Hepatocyte (in vitro differentiated cells): ENCODE measurements around the gene INO80D. TPM values are rescaled to one million over a fixed set of nuclear protein-coding genes. Genes with fewer than 3 reads are reported as not detected.
A peak's percentile ranks its signal among the peaks of the same experiment; 100 is the strongest.

Experiments
- DNase-seq: peaks from one replicate; pipeline ENCODE4 v3.0.0-alpha.2; 2016; ENCODE audit warnings: low spot score
- H2AFZ ChIP-seq: fragments of 200-600 bp; sonication (generic); 2 replicates; pipeline ENCODE4 v1.6.0; 2016; ENCODE audit warnings: antibody characterized with exemption, mild to moderate bottlenecking
- H3K27ac ChIP-seq: fragments of 200-600 bp; sonication (generic); 2 replicates; pipeline ENCODE4 v1.5.1; 2016; ENCODE audit warnings: mild to moderate bottlenecking
- H3K27me3 ChIP-seq: fragments of 200-600 bp; sonication (generic); 2 replicates; pipeline ENCODE4 v1.6.1; 2016
- H3K36me3 ChIP-seq: fragments of 200-600 bp; sonication (generic); replicated peaks from 2 replicates; pipeline ENCODE4 v1.5.1; 2016; ENCODE audit warnings: low read depth; ENCODE audit not compliant: insufficient read depth
- H3K4me1 ChIP-seq: fragments of 200-600 bp; sonication (generic); 2 replicates; pipeline ENCODE4 v1.5.1; 2016; ENCODE audit warnings: mild to moderate bottlenecking, moderate library complexity; ENCODE audit not compliant: insufficient read depth
- H3K4me2 ChIP-seq: fragments of 200-600 bp; sonication (generic); 2 replicates; pipeline ENCODE4 v1.6.0; 2016
- H3K4me3 ChIP-seq: fragments of 200-600 bp; sonication (generic); 2 replicates; pipeline ENCODE4 v1.5.1; 2016; ENCODE audit warnings: mild to moderate bottlenecking
- H3K79me2 ChIP-seq: fragments of 200-600 bp; sonication (generic); 2 replicates; pipeline ENCODE4 v1.6.0; 2017; ENCODE audit warnings: mild to moderate bottlenecking
- H3K9me2 ChIP-seq: fragments of 200-600 bp; sonication (generic); replicated peaks from 2 replicates; pipeline ENCODE4 v1.6.0; 2017; ENCODE audit warnings: mild to moderate bottlenecking; ENCODE audit not compliant: insufficient read depth
- H3K9me3 ChIP-seq: fragments of 200-600 bp; sonication (generic); 2 replicates; pipeline ENCODE4 v1.5.1; 2016; ENCODE audit warnings: low read depth, mild to moderate bottlenecking
- H4K20me1 ChIP-seq: fragments of 200-600 bp; sonication (generic); 2 replicates; pipeline ENCODE4 v1.6.0; 2016; ENCODE audit warnings: mild to moderate bottlenecking; ENCODE audit not compliant: insufficient read depth, poor library complexity, severe bottlenecking
- EZH2 ChIP-seq: fragments of 200-600 bp; sonication (generic); IDR thresholded peaks from 2 replicates; pipeline ENCODE4 v1.6.1; 2016; ENCODE audit warnings: antibody characterized with exemption, mild to moderate bottlenecking, borderline replicate concordance
- EZH2phosphoT487 ChIP-seq: fragments of 200-600 bp; sonication (generic); IDR thresholded peaks from one replicate; pipeline ENCODE4 v1.6.1; 2018; ENCODE audit warnings: antibody characterized with exemption, mild to moderate bottlenecking, low read depth, moderate library complexity; ENCODE audit not compliant: unreplicated experiment, severe bottlenecking
- WGBS: methylation state at CpG from one replicate; pipeline ENCODE4 v1.1.6; 2016; ENCODE audit warnings: low lambda C conversion rate; ENCODE audit errors: missing lambda C conversion rate; 5-methylcytosine and 5-hydroxymethylcytosine counted together
- polyA plus RNA-seq: library from polyadenylated mRNA; unstranded; fragments of >200 nt; fragmentation: Nextera tagmentation; extraction: Ambion mirVana; gene quantifications from 2 replicates; pipeline ENCODE4 v1.2.1, GENCODE V29; 2016
- total RNA-seq: library from RNA; depleted of rRNA; stranded (reverse); fragments of >200 nt; gene quantifications from 2 replicates; pipeline ENCODE4 v1.2.3, GENCODE V29; 2014
- TF ChIP-seq, protein P1 (sequence below): fragments of 200-600 bp; sonication (generic); IDR thresholded peaks from 2 replicates; pipeline ENCODE4 v1.5.1; 2016; ENCODE audit warnings: antibody characterized with exemption, mild to moderate bottlenecking; ENCODE audit not compliant: poor library complexity

The INO80D gene
- total and polyA plus RNA-seq, 2 experiments from 2014 or later: 6.6 to 15.0 TPM

GRCh38 chr2:206084870-206085741 is 868 bp downstream of the INO80D start:
- H3K79me2 ChIP-seq: peaks cover 84% of the 10 kb centered on the region
- no peaks in the 10 kb centered on the region for H3K9me3 ChIP-seq
- H3K27me3 ChIP-seq: no peaks in the 10 kb centered on the region
- H4K20me1 ChIP-seq: peaks cover 4% of the 10 kb centered on the region
- no peaks in the 10 kb centered on the region for H3K36me3 ChIP-seq
- peak overlapping the region; percentile 76 for H2AFZ ChIP-seq
- peak overlapping the region; percentile 98 for H3K27ac ChIP-seq
- 3% methylated on average over 12 of the region's 88 CpGs for WGBS
- TF ChIP-seq EZH2: no peak
- TF ChIP-seq, protein P1, sequence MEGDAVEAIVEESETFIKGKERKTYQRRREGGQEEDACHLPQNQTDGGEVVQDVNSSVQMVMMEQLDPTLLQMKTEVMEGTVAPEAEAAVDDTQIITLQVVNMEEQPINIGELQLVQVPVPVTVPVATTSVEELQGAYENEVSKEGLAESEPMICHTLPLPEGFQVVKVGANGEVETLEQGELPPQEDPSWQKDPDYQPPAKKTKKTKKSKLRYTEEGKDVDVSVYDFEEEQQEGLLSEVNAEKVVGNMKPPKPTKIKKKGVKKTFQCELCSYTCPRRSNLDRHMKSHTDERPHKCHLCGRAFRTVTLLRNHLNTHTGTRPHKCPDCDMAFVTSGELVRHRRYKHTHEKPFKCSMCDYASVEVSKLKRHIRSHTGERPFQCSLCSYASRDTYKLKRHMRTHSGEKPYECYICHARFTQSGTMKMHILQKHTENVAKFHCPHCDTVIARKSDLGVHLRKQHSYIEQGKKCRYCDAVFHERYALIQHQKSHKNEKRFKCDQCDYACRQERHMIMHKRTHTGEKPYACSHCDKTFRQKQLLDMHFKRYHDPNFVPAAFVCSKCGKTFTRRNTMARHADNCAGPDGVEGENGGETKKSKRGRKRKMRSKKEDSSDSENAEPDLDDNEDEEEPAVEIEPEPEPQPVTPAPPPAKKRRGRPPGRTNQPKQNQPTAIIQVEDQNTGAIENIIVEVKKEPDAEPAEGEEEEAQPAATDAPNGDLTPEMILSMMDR: no peak
- no peak for TF ChIP-seq EZH2phosphoT487
- peaks cover 6% of the 10 kb centered on the region for H3K4me1 ChIP-seq
- peak overlapping the region; percentile 83 for H3K4me2 ChIP-seq
- H3K4me3 ChIP-seq: peak overlapping the region; percentile 53
- DNase-seq: peak; percentile 69
- H3K9me2 ChIP-seq: no peaks in the 10 kb centered on the region

GRCh38 chr2:206084439-206084869 is 1.5 kb downstream of the INO80D start:
- H3K27ac ChIP-seq: peak overlapping the region; percentile 98
- DNase-seq: peak; percentile 58

GRCh38 chr2:206083602-206084438 is 2.2 kb downstream of the INO80D start:
- WGBS: 6% methylated on average over 14 of the region's 14 CpGs
- no peak for TF ChIP-seq EZH2phosphoT487
- TF ChIP-seq, protein P1: no peak
- TF ChIP-seq EZH2: no peak
- Histone ChIP-seq H3K9me2 (no peaks in the 10 kb centered on the region), H3K4me3 (peak overlapping the region; percentile 53), H3K27me3 (no peaks in the 10 kb centered on the region), H3K79me2 (peaks cover 84% of the 10 kb centered on the region), H3K4me1 (peaks cover 6% of the 10 kb centered on the region), H3K9me3 (no peaks in the 10 kb centered on the region), H4K20me1 (peaks cover 6% of the 10 kb centered on the region), H2AFZ (peak overlapping the region; percentile 70), H3K36me3 (no peaks in the 10 kb centered on the region), H3K4me2 (peak overlapping the region; percentile 83), H3K27ac (peak overlapping the region; percentile 98)
- DNase-seq: peak; percentile 34

More at GRCh38 chr2:206084439-206084869, 1.5 kb downstream of the INO80D start:
- TF ChIP-seq EZH2 (no peak), EZH2phosphoT487 (no peak)
- TF ChIP-seq, protein P1: no peak
- H3K36me3 ChIP-seq: no peaks in the 10 kb centered on the region
- H3K4me3 ChIP-seq: peak overlapping the region; percentile 53
- H3K9me2 ChIP-seq: no peaks in the 10 kb centered on the region
- WGBS: 1% methylated on average over 10 of the region's 10 CpGs
- H3K79me2 ChIP-seq: peaks cover 84% of the 10 kb centered on the region
- peaks cover 6% of the 10 kb centered on the region for H4K20me1 ChIP-seq
- peak overlapping the region; percentile 83 for H3K4me2 ChIP-seq
- peaks cover 6% of the 10 kb centered on the region for H3K4me1 ChIP-seq
- H3K27me3 ChIP-seq: no peaks in the 10 kb centered on the region
- no peaks in the 10 kb centered on the region for H3K9me3 ChIP-seq
- H2AFZ ChIP-seq: peak overlapping the region; percentile 70
